Upper lobe of right lung (tissue), 1 donor: ENCODE measurements around the gene PRKG1. TPM values are rescaled to one million over a fixed set of nuclear protein-coding genes. Genes with fewer than 3 reads are reported as not detected.

Experiments used
- ATAC-seq: fragments of 200-7000 bp; cut with Tn5 transposase; one replicate; pipeline ENCODE4 v1.9.1; 2020; ENCODE audit warnings: mild to moderate bottlenecking, moderate library complexity
- DNase-seq: peaks from one replicate; pipeline ENCODE4 v3.0.0-alpha.2; 2020
- H3K27ac ChIP-seq: fragments of 200-600 bp; one replicate; pipeline ENCODE4 v1.8.0; 2022
- H3K27me3 ChIP-seq: fragments of 200-600 bp; one replicate; pipeline ENCODE4 v1.8.0; 2022; ENCODE audit warnings: mild to moderate bottlenecking
- H3K36me3 ChIP-seq: fragments of 200-600 bp; one replicate; pipeline ENCODE4 v1.8.0; 2022
- H3K4me1 ChIP-seq: fragments of 200-600 bp; one replicate; pipeline ENCODE4 v1.8.0; 2022
- H3K4me3 ChIP-seq: fragments of 200-600 bp; one replicate; pipeline ENCODE4 v1.8.0; 2022; ENCODE audit warnings: mild to moderate bottlenecking
- H3K9me3 ChIP-seq: fragments of 200-600 bp; one replicate; pipeline ENCODE4 v1.8.0; 2022
- intact Hi-C: fragments of 100-400 bp; cut with DNase I; formaldehyde crosslinking; loops from one replicate; pipeline ENCODE4 v1.11.0; 2022
- total RNA-seq: library from RNA; stranded (reverse); fragmentation: NEBNext Ultra II Directional; extraction: Animal tissue kit (Norgen Biotek cat#: 25700); gene quantifications from one replicate; pipeline ENCODE4 v1.2.1, GENCODE V29; 2021
- TF ChIP-seq, protein P1 (sequence below): fragments of 200-600 bp; IDR thresholded peaks from one replicate; pipeline ENCODE4 v1.8.0; 2022; ENCODE audit warnings: antibody characterized with exemption
- donor health status: DM: no; HTN: yes; CAD: no; lungs with severe emphysema.

Gene PRKG1
- total RNA-seq, 1 donor from 2014 or later = 30.0 TPM

GRCh38 chr10:51654918-51655317, 580.6 kb downstream of the PRKG1 start:
- intact Hi-C loops = no loop called here
- TF ChIP-seq, protein P1, sequence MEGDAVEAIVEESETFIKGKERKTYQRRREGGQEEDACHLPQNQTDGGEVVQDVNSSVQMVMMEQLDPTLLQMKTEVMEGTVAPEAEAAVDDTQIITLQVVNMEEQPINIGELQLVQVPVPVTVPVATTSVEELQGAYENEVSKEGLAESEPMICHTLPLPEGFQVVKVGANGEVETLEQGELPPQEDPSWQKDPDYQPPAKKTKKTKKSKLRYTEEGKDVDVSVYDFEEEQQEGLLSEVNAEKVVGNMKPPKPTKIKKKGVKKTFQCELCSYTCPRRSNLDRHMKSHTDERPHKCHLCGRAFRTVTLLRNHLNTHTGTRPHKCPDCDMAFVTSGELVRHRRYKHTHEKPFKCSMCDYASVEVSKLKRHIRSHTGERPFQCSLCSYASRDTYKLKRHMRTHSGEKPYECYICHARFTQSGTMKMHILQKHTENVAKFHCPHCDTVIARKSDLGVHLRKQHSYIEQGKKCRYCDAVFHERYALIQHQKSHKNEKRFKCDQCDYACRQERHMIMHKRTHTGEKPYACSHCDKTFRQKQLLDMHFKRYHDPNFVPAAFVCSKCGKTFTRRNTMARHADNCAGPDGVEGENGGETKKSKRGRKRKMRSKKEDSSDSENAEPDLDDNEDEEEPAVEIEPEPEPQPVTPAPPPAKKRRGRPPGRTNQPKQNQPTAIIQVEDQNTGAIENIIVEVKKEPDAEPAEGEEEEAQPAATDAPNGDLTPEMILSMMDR = no peak
- H3K4me1 ChIP-seq = no peaks in the 10 kb centered on the region
- no peak for DNase-seq
- H3K27ac ChIP-seq = no peak overlapping the region
- H3K4me3 ChIP-seq = no peak overlapping the region
- no peaks in the 10 kb centered on the region for H3K27me3 ChIP-seq
- ATAC-seq = no peak
- no peaks in the 10 kb centered on the region for H3K36me3 ChIP-seq
- H3K9me3 ChIP-seq = no peaks in the 10 kb centered on the region

DNA sequence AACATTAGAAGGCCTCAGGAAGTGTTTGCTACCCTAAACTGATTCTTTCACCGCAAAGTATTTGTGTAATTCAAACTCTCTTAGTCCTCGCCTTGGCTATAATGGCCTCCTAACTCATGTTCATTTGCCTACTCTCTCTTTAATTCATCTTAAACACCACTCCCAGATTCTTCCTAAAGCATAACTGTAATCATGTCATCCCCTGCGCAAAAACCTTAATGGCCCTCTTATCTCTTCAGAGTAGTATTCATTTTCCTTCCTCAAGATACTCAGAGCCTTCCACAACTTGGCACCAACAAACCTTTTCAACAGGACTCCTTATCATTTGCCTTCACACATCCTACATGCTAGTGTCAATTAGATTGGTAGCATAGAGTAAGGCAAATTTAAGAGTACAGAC, 582.2 kb downstream of the PRKG1 start:
- no peak overlapping the region for H3K27ac ChIP-seq
- DNase-seq = no peak
- no peak for ATAC-seq
- no peaks in the 10 kb centered on the region for H3K9me3 ChIP-seq
- no peak overlapping the region for H3K4me3 ChIP-seq
- intact Hi-C loops = no loop called here
- H3K27me3 ChIP-seq = no peaks in the 10 kb centered on the region
- TF ChIP-seq, protein P1 = no peak
- H3K4me1 ChIP-seq = no peaks in the 10 kb centered on the region
- H3K36me3 ChIP-seq = no peaks in the 10 kb centered on the region

DNA sequence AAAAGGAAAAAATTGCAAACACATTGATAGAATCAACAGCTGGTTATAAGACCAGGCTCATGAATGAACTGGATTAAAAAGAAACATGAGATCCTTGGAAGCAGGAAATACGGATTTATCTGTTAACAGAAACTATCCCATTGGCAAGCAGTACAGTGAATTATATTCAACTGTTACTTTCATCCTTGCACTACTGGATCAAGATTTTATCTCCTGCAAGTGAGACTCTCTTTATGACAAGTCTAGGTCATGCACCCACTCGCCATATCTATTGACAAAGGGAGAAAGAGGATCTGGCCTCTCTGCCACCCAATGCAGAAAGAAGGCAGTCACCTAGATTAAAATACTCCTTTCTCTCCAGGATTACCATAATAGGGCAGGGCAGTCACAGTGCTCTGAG, 583.7 kb downstream of the PRKG1 start:
- H3K4me3 ChIP-seq = no peak overlapping the region
- ATAC-seq (no peak), DNase-seq (no peak)
- no peaks in the 10 kb centered on the region for H3K27me3 ChIP-seq
- H3K27ac ChIP-seq = no peak overlapping the region
- H3K36me3 ChIP-seq = no peaks in the 10 kb centered on the region
- no peaks in the 10 kb centered on the region for H3K9me3 ChIP-seq
- intact Hi-C loops = no loop called here
- no peaks in the 10 kb centered on the region for H3K4me1 ChIP-seq
- TF ChIP-seq, protein P1 = no peak

GRCh38 chr10:51659344-51659743, 585.1 kb downstream of the PRKG1 start:
- intact Hi-C loops = no loop called here
- no peaks in the 10 kb centered on the region for H3K36me3 ChIP-seq

GRCh38 chr10:51663086-51663485, 588.8 kb downstream of the PRKG1 start:
- no peaks in the 10 kb centered on the region for H3K27me3 ChIP-seq
- intact Hi-C loops = no loop called here
- DNase-seq (no peak), ATAC-seq (no peak)
- H3K36me3 ChIP-seq = no peaks in the 10 kb centered on the region
- TF ChIP-seq, protein P1 = no peak
- no peaks in the 10 kb centered on the region for H3K4me1 ChIP-seq
- H3K27ac ChIP-seq = no peak overlapping the region
- no peak overlapping the region for H3K4me3 ChIP-seq
- H3K9me3 ChIP-seq = no peaks in the 10 kb centered on the region

More at GRCh38 chr10:51659344-51659743, 585.1 kb downstream of the PRKG1 start:
- DNase-seq (no peak), ATAC-seq (no peak)
- Histone ChIP-seq H3K27me3 (no peaks in the 10 kb centered on the region), H3K27ac (no peak overlapping the region), H3K4me3 (no peak overlapping the region), H3K9me3 (no peaks in the 10 kb centered on the region), H3K4me1 (no peaks in the 10 kb centered on the region)
- TF ChIP-seq, protein P1 = no peak

DNA sequence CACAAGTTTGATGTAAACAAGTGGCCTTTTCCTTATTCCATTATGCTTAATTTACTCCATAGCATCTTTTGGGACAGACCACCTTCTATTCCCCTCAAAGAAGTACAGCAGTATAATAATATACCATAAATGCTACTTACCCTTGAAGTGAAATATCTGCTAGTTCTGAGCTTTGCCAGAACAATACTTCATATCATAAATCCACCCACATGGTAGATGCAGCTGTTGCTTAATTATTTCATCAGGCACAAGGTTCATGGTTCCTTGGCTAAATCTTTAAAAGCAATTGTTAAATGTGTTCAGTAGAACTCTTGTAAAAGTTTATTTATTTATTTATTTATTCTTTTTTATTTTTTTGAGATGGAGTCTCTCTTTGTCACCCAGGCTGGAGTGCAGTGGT, 592.2 kb downstream of the PRKG1 start:
- no peak overlapping the region for H3K4me3 ChIP-seq
- DNase-seq (no peak), ATAC-seq (no peak)
- TF ChIP-seq, protein P1 = no peak
- intact Hi-C loops = no loop called here
- H3K36me3 ChIP-seq = no peaks in the 10 kb centered on the region
- H3K4me1 ChIP-seq = no peaks in the 10 kb centered on the region
- H3K9me3 ChIP-seq = no peaks in the 10 kb centered on the region
- no peaks in the 10 kb centered on the region for H3K27me3 ChIP-seq
- H3K27ac ChIP-seq = no peak overlapping the region
